HG03064 (cell line): ENCODE results near the gene CFAP61.
"Not testable (repeated sequence)": the region's sequence is repeated elsewhere in the genome, so short reads cannot be mapped to it uniquely, and the experiment has no call there.

Source experiments
- ATAC-seq: cut with Tn5 transposase; IDR thresholded peaks from one replicate; pipeline ENCODE4 v1.9.1; 2021; ENCODE audit warnings: low read depth; ENCODE audit not compliant: unreplicated experiment

Gene CFAP61

GRCh38 chr20:20052074-20052970 lies at the start of gene CFAP61, which contains the start of gene CRNKL1:
CFAP61 (plus strand) TSS chr20:20052532; CDS start chr20:20056654, 4,122 bp downstream.
CRNKL1 (minus strand) TSS chr20:20052466; CDS start chr20:20052342, 124 bp downstream.
- ATAC-seq = peak; percentile 94

DNA sequence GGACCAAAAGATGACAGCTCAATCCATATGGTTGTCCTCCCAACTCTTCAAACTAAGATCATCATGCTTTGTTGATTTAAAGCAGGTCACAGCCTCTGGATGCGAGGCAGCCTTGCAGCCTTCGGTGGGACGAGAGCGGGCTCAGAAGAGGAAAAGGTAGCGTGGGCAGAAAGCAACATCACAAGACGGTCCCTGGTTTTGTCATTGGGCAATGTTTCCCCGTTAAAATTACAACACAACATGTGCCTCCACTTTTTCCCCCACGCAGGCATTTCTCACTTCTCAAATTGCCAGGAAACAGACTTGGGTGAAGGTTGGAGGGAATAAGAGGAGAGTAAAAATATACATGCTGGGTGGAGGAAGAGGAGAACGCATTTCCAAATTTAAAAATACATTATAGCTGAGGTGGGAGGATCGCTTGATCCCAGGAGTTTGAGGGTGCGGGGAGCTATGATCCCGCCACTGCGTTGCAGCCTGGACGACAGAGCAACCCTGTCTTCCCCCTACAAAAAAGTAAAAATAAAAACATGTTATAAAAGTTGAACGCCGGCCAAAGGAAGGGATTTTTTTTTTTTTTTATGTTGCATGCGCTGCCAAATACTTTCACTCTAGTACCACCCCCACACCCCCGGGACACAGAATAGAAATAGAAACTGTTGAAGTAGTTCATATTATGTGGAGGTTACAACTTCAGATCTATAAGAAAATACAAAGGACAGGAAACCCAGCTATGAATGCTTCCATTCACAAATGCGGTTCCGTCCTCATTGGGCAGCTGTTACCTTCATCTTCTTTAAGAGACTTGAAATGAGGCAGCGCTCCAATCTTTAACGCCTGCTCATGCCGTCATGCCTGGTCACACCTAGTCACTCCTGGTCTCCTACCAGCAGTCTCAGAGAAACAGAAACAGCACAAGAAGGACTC lies 49.0 kb upstream of the CFAP61 start:
- no peak for ATAC-seq

DNA sequence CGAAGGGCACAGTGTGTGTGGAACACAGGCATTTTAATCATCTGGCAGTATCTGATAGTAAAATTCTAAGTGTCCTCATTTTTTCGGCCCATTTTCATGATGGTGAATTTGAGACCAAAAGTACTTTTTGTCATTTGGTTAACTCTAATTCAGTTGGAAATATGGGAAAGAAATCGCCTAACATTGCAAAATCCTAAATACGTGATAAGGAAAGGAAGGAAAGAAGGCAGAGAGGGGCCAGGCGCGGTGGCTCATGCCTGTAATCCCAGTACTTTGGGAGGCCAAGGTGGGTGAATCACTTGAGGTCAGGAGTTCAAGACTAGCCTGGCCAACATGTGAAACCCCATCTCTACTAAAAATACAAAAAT lies 48.4 kb upstream of the CFAP61 start:
- ATAC-seq = not testable (repeated sequence)

DNA sequence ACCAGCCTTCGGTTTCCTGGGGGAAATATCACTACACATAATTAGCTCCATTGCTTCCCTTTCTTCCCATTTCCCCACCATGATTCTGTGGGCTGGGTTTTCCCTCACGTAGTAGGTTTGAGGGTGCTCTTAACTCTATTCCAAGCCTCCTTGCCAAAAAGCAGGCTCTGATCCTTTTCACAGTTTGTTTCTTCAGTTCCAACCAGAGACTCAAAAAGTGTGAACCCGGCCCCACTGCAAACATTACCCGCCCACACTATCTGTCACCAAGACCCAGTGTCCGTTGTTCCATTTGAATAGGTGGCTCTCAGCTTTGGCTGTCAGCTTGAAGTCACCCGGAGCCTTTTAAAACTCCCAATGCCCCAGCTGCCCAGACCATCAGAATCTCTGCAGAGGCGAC lies 47.0 kb upstream of the CFAP61 start:
- ATAC-seq = no peak

GRCh38 chr20:20009784-20010253 lies 42.5 kb upstream of the CFAP61 start:
- ATAC-seq = no peak

DNA sequence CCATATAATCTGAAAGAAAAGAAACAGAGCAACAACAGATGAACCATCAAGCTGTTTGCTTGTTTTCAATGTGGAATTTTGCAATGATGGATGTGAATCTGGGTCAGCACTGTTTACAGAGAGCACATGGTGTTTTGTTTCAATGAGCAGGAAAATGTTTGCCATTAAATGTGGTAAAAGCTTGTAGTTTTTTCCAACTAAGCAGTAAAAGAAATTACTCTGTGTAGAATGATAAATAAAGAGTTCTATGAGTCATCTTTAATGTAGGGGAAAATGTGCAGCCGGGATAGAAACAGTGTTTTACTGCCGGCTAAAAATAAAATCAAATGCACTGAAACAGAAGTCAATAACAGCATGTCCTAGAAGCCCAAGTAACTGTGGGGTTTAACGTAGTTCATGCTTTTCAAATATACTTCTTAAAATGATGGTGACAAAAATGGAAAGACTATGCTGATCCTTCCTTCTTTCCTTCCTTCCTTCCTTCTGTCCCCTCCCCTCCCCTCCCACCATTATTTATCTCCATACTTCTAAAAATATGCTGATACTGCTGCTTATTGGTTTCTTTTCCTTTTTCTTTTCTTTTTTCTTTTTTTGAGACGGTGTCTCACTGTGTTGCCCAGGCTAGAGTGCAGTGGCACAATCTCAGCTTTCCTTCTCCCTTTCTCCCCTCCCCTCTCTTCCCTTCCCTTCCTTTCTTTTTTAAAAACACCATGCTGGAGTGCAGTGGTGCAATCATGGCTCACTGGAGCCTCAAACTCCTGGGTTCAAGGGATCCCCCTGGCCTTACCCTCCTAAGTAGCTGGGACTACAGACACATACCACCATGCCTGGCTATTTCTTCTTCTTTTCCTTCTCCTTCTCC lies 41.5 kb upstream of the CFAP61 start:
- no peak for ATAC-seq

GRCh38 chr20:20012541-20012940 lies 39.8 kb upstream of the CFAP61 start:
- ATAC-seq = no peak

GRCh38 chr20:20014659-20015058 lies 37.7 kb upstream of the CFAP61 start:
- no peak for ATAC-seq

- ATAC-seq = peak; percentile 98
Observed at GRCh38 chr20:20017001-20017843, 35.1 kb upstream of the CFAP61 start, which contains the start of gene NAA20. NAA20 (plus strand) TSS chr20:20017362; CDS start chr20:20017397, 35 bp downstream.

DNA sequence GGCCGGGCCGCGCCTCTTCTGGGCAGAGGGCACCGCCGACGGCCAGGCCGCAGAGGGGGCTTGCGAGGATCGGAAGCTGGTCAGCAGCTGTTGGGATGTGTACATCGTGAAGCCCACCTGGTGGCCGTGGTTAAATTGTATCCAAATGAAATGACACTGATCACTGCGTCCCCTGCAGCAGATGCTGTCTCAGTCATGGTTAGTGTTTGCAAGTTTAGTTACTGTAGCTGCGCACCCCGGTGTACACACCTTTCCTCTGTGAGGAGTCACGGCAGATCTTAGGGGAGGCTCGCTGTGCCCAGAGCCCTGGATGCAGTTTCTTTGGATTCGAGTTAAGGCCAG lies 34.5 kb upstream of the CFAP61 start:
- peak; percentile 1 for ATAC-seq

GRCh38 chr20:20018366-20018765 lies 34.0 kb upstream of the CFAP61 start:
- no peak for ATAC-seq

- no peak for ATAC-seq
Observed at GRCh38 chr20:20019123-20019522, 33.2 kb upstream of the CFAP61 start.

- ATAC-seq = no peak
Observed at GRCh38 chr20:20020908-20021307, 31.4 kb upstream of the CFAP61 start.

GRCh38 chr20:20021835-20022234 lies 30.5 kb upstream of the CFAP61 start:
- ATAC-seq = no peak

DNA sequence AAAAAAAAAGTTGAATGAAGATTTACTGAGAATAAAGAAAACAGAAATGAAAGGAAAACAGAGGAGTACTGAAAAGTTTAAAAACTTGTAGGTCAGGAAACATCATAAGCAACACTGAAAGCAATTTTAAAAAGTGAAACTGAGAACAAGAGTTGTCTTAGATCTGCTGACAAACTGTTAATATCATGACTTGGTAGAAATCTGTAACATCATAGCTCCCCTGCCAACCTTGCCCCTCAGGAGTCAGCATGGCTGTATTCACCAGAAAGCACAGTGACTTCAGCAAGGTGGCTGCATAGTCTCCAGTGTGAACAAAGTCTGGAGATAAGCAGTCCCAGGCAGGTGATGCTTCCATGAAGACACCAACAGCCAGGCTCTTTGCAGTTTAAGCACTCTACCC lies 29.8 kb upstream of the CFAP61 start:
- ATAC-seq = peak; percentile 71

DNA sequence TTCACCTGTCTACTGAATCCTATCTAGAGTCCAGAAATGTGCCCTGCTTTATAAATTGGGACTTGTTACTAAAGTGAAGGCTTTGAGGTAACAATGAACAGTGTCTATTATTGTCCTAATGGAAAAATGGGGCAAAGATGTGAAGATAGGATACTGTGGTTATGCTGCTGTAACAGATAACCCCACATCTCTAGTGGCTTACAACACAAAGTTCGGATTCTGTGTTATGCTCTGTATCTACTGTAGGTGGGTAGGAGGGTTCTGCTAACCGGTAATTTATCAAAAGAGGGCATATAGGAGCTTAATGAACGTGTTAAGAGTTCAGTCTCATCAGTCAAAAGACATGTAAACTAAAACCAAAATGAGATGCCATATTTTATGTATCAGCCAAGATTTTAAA lies 28.9 kb upstream of the CFAP61 start:
- ATAC-seq = no peak

DNA sequence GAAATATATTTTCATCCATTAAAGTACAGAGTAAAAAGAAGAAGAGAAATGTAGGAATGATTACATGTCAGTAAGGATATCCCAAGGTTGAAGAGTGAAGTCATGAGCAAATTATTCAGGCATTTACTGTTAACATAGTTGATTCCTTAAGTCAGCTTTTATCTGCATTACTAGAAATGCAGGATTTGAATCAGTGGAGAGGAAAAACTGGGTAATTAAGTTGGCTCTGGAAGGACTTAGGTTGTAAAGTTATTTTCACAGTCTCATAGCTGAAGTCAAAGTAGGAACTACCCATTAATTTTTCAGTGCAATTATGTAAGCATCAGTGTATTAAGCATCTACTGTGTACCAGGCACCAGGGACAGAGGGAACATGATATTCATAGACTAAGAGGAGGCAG lies 27.4 kb upstream of the CFAP61 start:
- no peak for ATAC-seq

DNA sequence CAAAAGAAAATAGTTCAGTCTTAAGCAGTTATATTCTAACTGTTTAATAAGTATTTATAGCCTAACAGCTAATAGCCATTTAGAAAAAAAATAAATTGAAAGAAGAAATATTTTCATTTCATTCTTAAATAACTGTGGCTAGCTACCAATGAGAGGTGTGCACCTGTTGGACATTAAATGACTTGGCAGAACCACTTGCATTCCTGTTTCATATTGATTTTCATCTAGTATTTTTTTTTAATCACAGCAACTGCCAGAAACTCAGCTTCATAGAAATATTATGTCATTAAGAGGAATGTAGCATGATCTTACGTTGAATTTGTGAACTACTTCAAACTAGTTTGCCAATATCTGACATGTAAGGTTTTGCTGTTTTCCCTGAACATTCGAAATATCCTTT lies 25.0 kb upstream of the CFAP61 start:
- ATAC-seq = no peak

DNA sequence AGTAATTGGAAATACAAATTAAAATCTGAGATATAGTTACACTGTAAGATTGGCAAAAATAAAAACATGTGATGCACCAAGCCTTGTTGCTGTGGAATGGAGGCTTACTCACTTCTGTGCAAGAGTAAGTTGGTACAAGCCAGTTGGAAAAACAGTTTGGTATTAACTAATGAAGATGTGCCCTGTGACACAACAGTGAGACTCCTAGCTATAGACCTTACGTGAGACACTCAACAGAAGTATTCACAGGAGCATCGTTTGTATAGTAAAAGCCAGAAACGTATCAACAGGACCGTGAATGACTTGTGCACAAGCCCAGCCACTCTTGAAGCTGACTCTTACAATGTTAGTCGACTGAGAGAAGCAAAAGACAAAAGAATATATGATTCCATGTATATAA lies 20.5 kb upstream of the CFAP61 start:
- ATAC-seq = no peak
